Small intestine (tissue), 16 donors: ENCODE results near the gene ME2. TPM values are rescaled to one million over a fixed set of nuclear protein-coding genes. Genes with fewer than 3 reads are reported as not detected.
"Not testable (repeated sequence)": the region's sequence is repeated elsewhere in the genome, so short reads cannot be mapped to it uniquely, and the experiment has no call there.

ENCODE experiments used
- DNase-seq, 2 donors: peaks; one replicate each; pipeline versions ENCODE4 v3.0.0 to v3.0.0-alpha.2; 2013
- FAIRE-seq: peaks from 2 replicates; lab custom pipeline; 2012; peaks lifted over from hg19 to GRCh38; lab: Jason Lieb, UNC
- H3K27ac ChIP-seq, 3 donors: one replicate each; pipeline ENCODE4 v1.5.1; 2013; ENCODE audit warnings: low read length in 2 of 3, mild to moderate bottlenecking in 2 of 3, control low read depth in 1 of 3, inconsistent platforms in 1 of 3, low read depth in 1 of 3, moderate library complexity in 1 of 3
- H3K27me3 ChIP-seq, 3 donors: one replicate each; pipeline ENCODE4 v1.6.1; 2013; ENCODE audit warnings: low read length in 3 of 3, inconsistent platforms in 1 of 3; ENCODE audit not compliant: control insufficient read depth in 3 of 3, insufficient read depth in 3 of 3
- H3K36me3 ChIP-seq, 3 donors: one replicate each; pipeline ENCODE4 v1.6.1; 2013; ENCODE audit warnings: low read length in 3 of 3, inconsistent platforms in 1 of 3, low read depth in 1 of 3, mild to moderate bottlenecking in 1 of 3, moderate library complexity in 1 of 3; ENCODE audit not compliant: control insufficient read depth in 3 of 3, insufficient read depth in 2 of 3
- H3K4me1 ChIP-seq, 3 donors: one replicate each; pipeline ENCODE4 v1.6.1; 2013; ENCODE audit warnings: low read length in 2 of 3, inconsistent platforms in 1 of 3, low read depth in 1 of 3, mild to moderate bottlenecking in 1 of 3, moderate library complexity in 1 of 3; ENCODE audit not compliant: control insufficient read depth in 3 of 3, insufficient read depth in 2 of 3
- H3K4me3 ChIP-seq, 3 donors: one replicate each; pipeline ENCODE4 v1.5.1; 2013; ENCODE audit warnings: low read length in 3 of 3, control low read depth in 1 of 3, inconsistent platforms in 1 of 3, low read depth in 1 of 3, mild to moderate bottlenecking in 1 of 3, moderate library complexity in 1 of 3
- H3K9me3 ChIP-seq, 2 donors: one replicate each; pipeline ENCODE4 v1.6.1; 2013; ENCODE audit warnings: low read depth in 1 of 2, low read length in 1 of 2; ENCODE audit not compliant: control insufficient read depth in 2 of 2, insufficient read depth in 1 of 2
- WGBS, 3 donors: extraction: QIAGEN DNeasy Blood & Tissue Kit; methylation state at CpG; one replicate each; pipeline ENCODE4 v1.1.7; 2013; 5-methylcytosine and 5-hydroxymethylcytosine counted together
- long read RNA-seq, 10 donors: transcript quantifications; one replicate each; lab custom pipeline, GENCODE V29; 2026
- polyA plus RNA-seq, 4 donors: library from polyadenylated mRNA; stranded (reverse) in 3 of 4; unstranded in 1 of 4; fragments of 200-250 nt in 3 of 4; fragments of 120-200 nt in 1 of 4; gene quantifications; one replicate each; pipeline versions ENCODE4 v1.2.1 to v1.2.3, GENCODE V29; 2013
- donor health status: healthy with polysubstance abuse.
- donor health status: control.
- donor health status: control.
- donor health status: Bipolar disorder and iron deficiency.
- donor health status: healthy.

The ME2 gene
- polyA plus RNA-seq, result 100 to 1,000 TPM in 1 of 4 donors, 10 to 100 TPM in 3; 39.4 to 122 (median 68.7) TPM
- long read RNA-seq, donor 1, result 0 reads
- long read RNA-seq, donor 2, full-length matches to known transcripts, result 4 of 4 reads
- long read RNA-seq, donor 2, partial matches to known transcripts, result 0 of 4 reads
- long read RNA-seq, donor 2, other reads (novel, unspliced or antisense), result 0 of 4 reads
- long read RNA-seq, donor 3, full-length matches to known transcripts, result 5 of 10 reads
- long read RNA-seq, donor 3, partial matches to known transcripts, result 5 of 10 reads
- long read RNA-seq, donor 3, other reads (novel, unspliced or antisense), result 0 of 10 reads
- long read RNA-seq, donor 4, result 0 reads
- long read RNA-seq, donor 5, result 0 reads
- long read RNA-seq, donor 6, full-length matches to known transcripts, result 5 of 5 reads
- long read RNA-seq, donor 6, partial matches to known transcripts, result 0 of 5 reads
- long read RNA-seq, donor 6, other reads (novel, unspliced or antisense), result 0 of 5 reads
- long read RNA-seq, donor 7, full-length matches to known transcripts, result 15 of 20 reads
- long read RNA-seq, donor 7, partial matches to known transcripts, result 5 of 20 reads
- long read RNA-seq, donor 7, other reads (novel, unspliced or antisense), result 0 of 20 reads
- long read RNA-seq, donor 8, full-length matches to known transcripts, result 2 of 2 reads
- long read RNA-seq, donor 8, partial matches to known transcripts, result 0 of 2 reads
- long read RNA-seq, donor 8, other reads (novel, unspliced or antisense), result 0 of 2 reads
- long read RNA-seq, donor 9, partial matches to known transcripts, result 0 of 1 reads
- long read RNA-seq, donor 9, other reads (novel, unspliced or antisense), result 0 of 1 reads
- long read RNA-seq, donor 10, full-length matches to known transcripts, result 8 of 15 reads
- long read RNA-seq, donor 10, partial matches to known transcripts, result 7 of 15 reads
- long read RNA-seq, donor 10, other reads (novel, unspliced or antisense), result 0 of 15 reads

DNA sequence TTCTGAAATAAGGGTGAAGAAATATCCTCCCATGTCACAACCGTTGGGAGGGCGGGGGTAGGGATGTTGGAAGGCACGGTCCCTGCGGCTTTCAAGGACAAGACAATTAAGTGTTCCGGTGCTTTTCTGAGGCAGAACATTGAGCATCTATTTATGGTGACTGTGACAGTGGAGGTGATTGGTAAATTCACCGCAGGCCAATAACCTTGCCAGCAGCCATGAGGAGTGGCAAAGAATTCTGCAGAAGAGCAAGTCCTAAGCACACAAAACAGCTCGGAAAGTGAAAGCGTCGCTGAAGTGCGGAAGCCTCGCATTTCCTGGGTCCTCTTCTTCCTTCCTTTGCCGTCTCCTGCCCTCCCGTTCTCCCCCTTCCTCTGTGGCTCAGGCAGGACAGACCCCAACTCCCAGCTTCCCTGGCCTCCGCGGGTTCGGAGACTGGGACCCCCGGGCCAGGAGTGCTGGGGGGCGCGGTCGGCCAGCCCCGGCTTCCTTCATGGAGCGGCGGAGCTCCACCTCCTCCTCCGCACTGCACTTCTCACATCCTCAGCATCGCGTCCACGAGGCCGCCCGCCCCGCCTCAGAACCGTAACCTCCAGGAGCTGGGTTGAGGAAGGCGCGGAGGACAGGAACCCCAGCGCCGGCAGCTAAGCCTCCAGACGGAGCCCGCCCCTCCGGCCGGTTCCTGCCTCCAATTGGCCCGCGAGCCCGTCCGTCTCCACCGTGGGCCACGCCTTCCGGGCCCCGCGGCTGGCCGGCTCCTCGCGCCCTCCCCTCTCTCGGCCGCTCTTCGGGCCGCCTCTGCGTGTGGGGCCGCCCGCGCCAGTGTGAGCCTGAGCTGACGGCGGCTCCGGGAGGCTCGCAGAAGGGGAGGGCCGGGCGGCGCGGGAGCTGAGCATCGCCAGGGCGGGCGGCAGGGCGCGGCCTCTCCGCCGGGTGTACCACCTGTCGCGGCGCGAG, at the start of gene ME2:
TSS of gene ME2 (plus strand) at position 774 of the 957 bp plus-strand sequence. CDS start 16,703 bp downstream, outside the sequence.
- DNase-seq (peak; percentile 95 to 97), FAIRE-seq (no peak)
- Histone ChIP-seq H3K4me1 (peaks cover 0 to 12% (median 2%) of the 10 kb centered on the region in 3 donors), H3K27ac (peak within 1 kb of the TSS; percentile 93 to 98 (median 96)), H3K27me3 (no peaks in the 10 kb centered on the region), H3K9me3 (no peaks in the 10 kb centered on the region), H3K36me3 (peaks cover 0 to 3% (median 0%) of the 10 kb centered on the region in 3 donors), H3K4me3 (peak within 1 kb of the TSS; percentile 90 to 97 (median 91))
- WGBS, 3 donors, result 0 to 1% (median 1%) methylated on average over 57 to 78 of the region's 78 CpGs

- no peak overlapping the region for H3K4me3 ChIP-seq
- no peak for FAIRE-seq
- no peak for DNase-seq
- no peaks in the 10 kb centered on the region for H3K9me3 ChIP-seq
- H3K27ac ChIP-seq, result no peak overlapping the region
- no peaks in the 10 kb centered on the region for H3K27me3 ChIP-seq
- H3K36me3 ChIP-seq, result no peaks in the 10 kb centered on the region
- WGBS, 3 donors, result 79 to 85% (median 80%) methylated on average over 5 of the region's 5 CpGs
- peaks cover 2 to 15% (median 4%) of the 10 kb centered on the region in 3 donors for H3K4me1 ChIP-seq
These were observed 49.3 kb upstream of the ME2 start for GRCh38 chr18:50829644-50830043.

- DNase-seq (no peak), FAIRE-seq (no peak)
- no peaks in the 10 kb centered on the region for H3K36me3 ChIP-seq
- H3K9me3 ChIP-seq, result no peaks in the 10 kb centered on the region
- 87 to 92% (median 91%) methylated on average over 5 of the region's 5 CpGs for WGBS, 3 donors
- H3K27ac ChIP-seq, result no peak overlapping the region
- H3K4me1 ChIP-seq, result peaks cover 2 to 13% (median 4%) of the 10 kb centered on the region in 3 donors
- H3K4me3 ChIP-seq, result no peak overlapping the region
- no peaks in the 10 kb centered on the region for H3K27me3 ChIP-seq
These were observed 48.4 kb upstream of the ME2 start for GRCh38 chr18:50830544-50830943.

- H3K4me1 ChIP-seq, result peaks cover 0 to 5% (median 0%) of the 10 kb centered on the region in 3 donors
- no peaks in the 10 kb centered on the region for H3K27me3 ChIP-seq
- WGBS, 3 donors, result 79 to 92% (median 85%) methylated on average over 2 of the region's 2 CpGs
- DNase-seq (no peak), FAIRE-seq (no peak)
- H3K27ac ChIP-seq, result no peak overlapping the region
- H3K36me3 ChIP-seq, result no peaks in the 10 kb centered on the region
- H3K9me3 ChIP-seq, result no peaks in the 10 kb centered on the region
- H3K4me3 ChIP-seq, result no peak overlapping the region
These were observed 46.2 kb upstream of the ME2 start for GRCh38 chr18:50832754-50833153.

DNA sequence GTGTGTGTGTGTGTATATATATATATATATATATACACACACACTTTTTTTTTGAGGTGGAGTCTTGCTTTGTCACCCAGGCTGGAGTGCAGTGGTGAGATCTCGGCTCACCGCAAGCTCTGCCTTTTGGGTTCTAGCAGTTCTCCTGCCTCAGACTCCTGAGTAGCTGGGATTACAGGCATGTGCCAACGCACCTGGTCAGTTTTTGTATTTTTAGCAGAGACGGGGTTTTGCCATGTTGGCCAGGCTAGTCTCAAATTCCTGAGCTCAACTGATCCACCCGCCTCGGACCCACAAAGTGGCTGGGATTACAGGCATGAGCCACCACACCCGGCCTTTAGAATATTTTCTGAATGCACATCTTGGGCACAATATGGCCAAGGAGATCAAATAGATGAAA, 45.4 kb upstream of the ME2 start:
- 96 to 97% (median 96%) methylated on average over 7 of the region's 7 CpGs for WGBS, 3 donors
- H3K36me3 ChIP-seq, H3K4me3 ChIP-seq, DNase-seq, H3K27ac ChIP-seq, H3K9me3 ChIP-seq, FAIRE-seq, H3K4me1 ChIP-seq, H3K27me3 ChIP-seq: not testable (repeated sequence)

GRCh38 chr18:50836521-50836957, 42.4 kb upstream of the ME2 start:
- WGBS, 3 donors, result 44 to 58% (median 58%) methylated on average over 2 of the region's 2 CpGs
- FAIRE-seq (peak; percentile 59), DNase-seq (peak in 1 of 2 donors; percentile 77)
- no peak overlapping the region for H3K4me3 ChIP-seq
- no peaks in the 10 kb centered on the region for H3K27me3 ChIP-seq
- peaks cover 6 to 8% (median 7%) of the 10 kb centered on the region in 3 donors for H3K4me1 ChIP-seq
- H3K9me3 ChIP-seq, result no peaks in the 10 kb centered on the region
- H3K36me3 ChIP-seq, result no peaks in the 10 kb centered on the region
- H3K27ac ChIP-seq, result no peak overlapping the region

GRCh38 chr18:50839341-50839740, 39.6 kb upstream of the ME2 start:
- peak overlapping the region in 1 of 3 donors; percentile 12 for H3K27ac ChIP-seq
- 29 to 63% (median 51%) methylated on average over 2 of the region's 2 CpGs for WGBS, 3 donors
- no peak for FAIRE-seq

More at GRCh38 chr18:50839341-50839740, 39.6 kb upstream of the ME2 start:
- DNase-seq, result peak in 1 of 2 donors; percentile 78
- Histone ChIP-seq H3K36me3 (no peaks in the 10 kb centered on the region), H3K4me3 (no peak overlapping the region), H3K9me3 (no peaks in the 10 kb centered on the region), H3K4me1 (peaks cover 6 to 8% (median 7%) of the 10 kb centered on the region in 3 donors), H3K27me3 (no peaks in the 10 kb centered on the region)
